DND-41 (cell line): ENCODE measurements around the gene NECAB3.

ENCODE experiments used
- ATAC-seq: fragments of 200-7000 bp; cut with Tn5 transposase; 3 replicates; pipeline ENCODE4 v1.9.1; 2021; ENCODE audit warnings: low read depth; ENCODE audit not compliant: insufficient read depth
- DNase-seq: peaks from one replicate; pipeline ENCODE4 v3.0.0-alpha.2; 2020
- H2AFZ ChIP-seq: 2 replicates; pipeline ENCODE4 v1.6.0; 2012; ENCODE audit warnings: low read depth, low read length
- H3K27ac ChIP-seq: 2 replicates; pipeline ENCODE4 v1.5.1; 2012; ENCODE audit warnings: low read length, inconsistent platforms
- H3K27me3 ChIP-seq: fragments of 200-600 bp; sonication (generic); 2 replicates; pipeline ENCODE4 v1.6.0; 2012; ENCODE audit warnings: low read length, mild to moderate bottlenecking, inconsistent platforms; ENCODE audit not compliant: insufficient read depth, poor library complexity
- H3K36me3 ChIP-seq: 2 replicates; pipeline ENCODE4 v1.5.1; 2012; ENCODE audit warnings: low read length, inconsistent platforms; ENCODE audit not compliant: insufficient read depth
- H3K4me1 ChIP-seq: 2 replicates; pipeline ENCODE4 v1.5.1; 2012; ENCODE audit warnings: mild to moderate bottlenecking, low read length; ENCODE audit not compliant: insufficient read depth
- H3K4me2 ChIP-seq: 2 replicates; pipeline ENCODE4 v1.6.0; 2012; ENCODE audit warnings: mild to moderate bottlenecking, moderate library complexity, low read length, inconsistent platforms; ENCODE audit not compliant: insufficient read depth
- H3K4me3 ChIP-seq, 2 experiments: fragments of 200-600 bp in 1 of 2; shearing (Covaris generic) in 1 of 2; 2 replicates each; pipeline ENCODE4 v1.5.1; 2012 to 2016; ENCODE audit warnings: inconsistent platforms in 2 of 2, low read length in 2 of 2, mild to moderate bottlenecking in 2 of 2, low read depth in 1 of 2, moderate library complexity in 1 of 2
- H3K79me2 ChIP-seq: 2 replicates; pipeline ENCODE4 v1.6.0; 2012; ENCODE audit warnings: low read length, inconsistent platforms; ENCODE audit not compliant: insufficient read depth
- H3K9ac ChIP-seq: 2 replicates; pipeline ENCODE4 v1.6.0; 2012; ENCODE audit warnings: low read depth, mild to moderate bottlenecking, inconsistent platforms, low read length, moderate library complexity
- H3K9me3 ChIP-seq: 2 replicates; pipeline ENCODE4 v1.5.1; 2012; ENCODE audit warnings: low read length, moderate library complexity, mild to moderate bottlenecking, inconsistent platforms; ENCODE audit not compliant: insufficient read depth, severe bottlenecking
- H4K20me1 ChIP-seq: 2 replicates; pipeline ENCODE4 v1.6.0; 2012; ENCODE audit warnings: low read length; ENCODE audit not compliant: insufficient read depth
- EZH2 ChIP-seq: IDR thresholded peaks from 3 replicates; pipeline ENCODE4 v1.6.1; 2012; ENCODE audit warnings: borderline replicate concordance, low read depth, mild to moderate bottlenecking, moderate library complexity, low read length, inconsistent platforms; ENCODE audit not compliant: severe bottlenecking
- TF ChIP-seq, protein P1 (sequence below): IDR thresholded peaks from 2 replicates; pipeline ENCODE4 v1.5.1; 2012; ENCODE audit warnings: borderline replicate concordance, low read length, moderate library complexity, mild to moderate bottlenecking; ENCODE audit not compliant: poor library complexity, severe bottlenecking; ENCODE audit errors: extremely low read depth

The NECAB3 gene

DNA sequence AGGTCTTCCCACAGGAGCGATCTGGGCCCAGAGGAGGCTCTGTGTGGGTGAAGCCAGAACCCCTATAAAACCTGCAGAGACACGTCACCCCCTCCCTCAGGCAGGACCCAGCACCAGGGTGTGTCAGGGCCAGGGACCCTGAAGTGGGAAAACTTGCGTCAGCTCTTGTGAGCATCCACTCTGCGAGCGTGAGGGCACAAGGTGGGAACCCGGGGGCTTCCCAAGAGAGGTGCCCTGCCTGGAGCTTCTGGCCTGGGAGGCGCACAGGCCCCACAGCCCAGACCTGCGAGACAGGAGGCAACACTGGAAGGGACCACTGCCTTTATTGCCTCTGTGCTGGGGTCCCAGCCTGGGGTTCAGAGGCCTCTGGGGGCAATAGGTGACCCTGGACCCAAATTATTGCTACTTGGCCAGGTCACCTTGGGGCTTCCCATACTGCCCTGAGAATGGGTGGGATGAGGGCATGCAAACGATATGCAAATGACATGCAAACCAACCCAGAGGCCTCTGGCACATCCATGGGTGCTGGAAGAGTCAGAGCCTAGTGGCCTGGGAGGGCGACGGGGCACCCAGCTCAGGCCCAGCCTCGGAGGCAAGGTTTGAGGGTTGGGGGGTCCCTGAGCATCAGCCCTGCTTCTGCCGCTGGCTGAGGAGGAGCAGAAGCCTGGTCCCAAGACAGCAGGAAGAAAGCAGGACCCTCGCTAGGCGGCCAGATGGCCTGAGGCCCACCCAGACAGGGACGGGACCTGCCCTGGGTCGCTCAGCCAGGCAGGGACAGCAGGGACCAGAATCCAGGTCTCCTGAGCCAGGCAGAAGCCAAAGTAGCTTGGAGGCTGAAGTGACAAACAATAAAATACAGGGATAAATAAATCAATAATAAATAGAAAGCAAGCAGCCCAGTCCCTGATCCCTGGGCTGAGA lies 17.2 kb downstream of the NECAB3 start:
- peaks cover 3% of the 10 kb centered on the region; the same call in 1 of the 2 replicates for H3K36me3 ChIP-seq
- no peaks in the 10 kb centered on the region for H3K79me2 ChIP-seq
- H3K27ac ChIP-seq, result no peak overlapping the region
- no peak overlapping the region for H2AFZ ChIP-seq
- H3K4me2 ChIP-seq, result no peak overlapping the region
- H4K20me1 ChIP-seq, result no peaks in the 10 kb centered on the region
- no peaks in the 10 kb centered on the region for H3K27me3 ChIP-seq
- no peak overlapping the region for H3K4me3 ChIP-seq
- ATAC-seq (no peak), DNase-seq (no peak)
- H3K9ac ChIP-seq, result no peak overlapping the region
- no peaks in the 10 kb centered on the region for H3K9me3 ChIP-seq
- TF ChIP-seq EZH2, result no peak
- TF ChIP-seq, protein P1, sequence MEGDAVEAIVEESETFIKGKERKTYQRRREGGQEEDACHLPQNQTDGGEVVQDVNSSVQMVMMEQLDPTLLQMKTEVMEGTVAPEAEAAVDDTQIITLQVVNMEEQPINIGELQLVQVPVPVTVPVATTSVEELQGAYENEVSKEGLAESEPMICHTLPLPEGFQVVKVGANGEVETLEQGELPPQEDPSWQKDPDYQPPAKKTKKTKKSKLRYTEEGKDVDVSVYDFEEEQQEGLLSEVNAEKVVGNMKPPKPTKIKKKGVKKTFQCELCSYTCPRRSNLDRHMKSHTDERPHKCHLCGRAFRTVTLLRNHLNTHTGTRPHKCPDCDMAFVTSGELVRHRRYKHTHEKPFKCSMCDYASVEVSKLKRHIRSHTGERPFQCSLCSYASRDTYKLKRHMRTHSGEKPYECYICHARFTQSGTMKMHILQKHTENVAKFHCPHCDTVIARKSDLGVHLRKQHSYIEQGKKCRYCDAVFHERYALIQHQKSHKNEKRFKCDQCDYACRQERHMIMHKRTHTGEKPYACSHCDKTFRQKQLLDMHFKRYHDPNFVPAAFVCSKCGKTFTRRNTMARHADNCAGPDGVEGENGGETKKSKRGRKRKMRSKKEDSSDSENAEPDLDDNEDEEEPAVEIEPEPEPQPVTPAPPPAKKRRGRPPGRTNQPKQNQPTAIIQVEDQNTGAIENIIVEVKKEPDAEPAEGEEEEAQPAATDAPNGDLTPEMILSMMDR, result no peak
- no peaks in the 10 kb centered on the region for H3K4me1 ChIP-seq

DNA sequence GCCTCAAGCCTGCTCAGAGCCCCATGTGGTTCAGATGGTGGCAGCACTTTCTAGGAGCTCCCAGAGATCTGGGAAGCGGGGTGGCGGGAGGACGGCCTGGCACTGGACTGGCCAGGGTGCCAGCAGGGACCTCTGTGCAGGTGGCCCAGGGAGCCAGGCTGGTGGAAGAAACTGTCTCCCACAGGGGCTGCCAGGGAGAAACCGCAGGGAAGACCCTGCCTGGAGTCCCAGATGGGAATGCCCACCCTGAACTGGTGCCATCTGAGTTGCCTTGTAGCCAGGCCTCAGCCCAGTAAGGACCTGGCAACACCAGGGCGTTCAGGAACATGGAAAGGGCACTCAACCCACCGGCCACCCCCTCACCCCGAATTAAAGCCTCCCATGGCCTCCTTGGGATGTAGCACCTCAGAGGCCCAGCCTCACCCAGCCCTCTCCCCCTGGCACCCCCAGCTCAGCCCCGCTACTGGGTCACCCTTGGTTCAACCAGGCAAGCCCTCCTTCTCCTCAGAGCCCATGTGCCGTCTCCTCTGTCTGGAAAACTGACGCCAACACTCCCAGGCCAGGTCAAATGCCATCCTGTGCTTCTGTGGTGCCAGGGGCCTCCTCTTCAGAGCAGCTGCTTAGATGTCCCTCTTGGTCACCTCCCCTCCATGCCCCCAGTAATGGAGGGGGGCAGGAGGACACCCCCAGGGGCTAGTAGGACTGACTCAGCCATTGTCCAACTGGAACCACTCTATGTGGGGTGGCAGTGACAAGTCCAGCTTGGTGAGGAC lies 18.0 kb downstream of the NECAB3 start:
- Histone ChIP-seq H3K4me3 (no peak overlapping the region), H3K9me3 (no peaks in the 10 kb centered on the region), H3K79me2 (no peaks in the 10 kb centered on the region), H4K20me1 (no peaks in the 10 kb centered on the region), H3K27ac (no peak overlapping the region), H3K4me1 (no peaks in the 10 kb centered on the region), H3K9ac (no peak overlapping the region), H3K27me3 (no peaks in the 10 kb centered on the region), H3K36me3 (peaks cover 3% of the 10 kb centered on the region; the same call in 1 of the 2 replicates), H3K4me2 (no peak overlapping the region), H2AFZ (no peak overlapping the region)
- ATAC-seq, result no peak
- no peak for DNase-seq
- TF ChIP-seq, protein P1, result no peak
- TF ChIP-seq EZH2, result no peak

DNA sequence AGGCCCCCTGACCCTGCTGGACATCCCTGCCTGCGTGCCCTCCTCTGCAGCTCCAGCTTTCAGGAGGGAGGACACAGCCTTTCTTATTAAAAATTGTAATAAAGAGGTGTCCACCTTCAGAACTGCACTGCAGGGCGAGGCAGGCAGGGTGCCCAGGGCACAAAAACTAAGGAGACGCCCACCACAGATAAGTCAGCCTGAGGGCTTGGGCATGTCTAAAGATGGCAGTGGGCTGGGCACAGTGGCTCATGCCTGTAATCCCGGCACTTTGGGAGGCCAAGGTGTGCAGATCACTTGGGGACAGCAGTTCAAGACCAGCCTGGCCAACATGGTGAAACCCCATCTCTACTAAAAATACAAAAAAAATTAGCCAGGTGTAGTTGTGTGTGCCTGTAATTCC lies 19.1 kb downstream of the NECAB3 start:
- Histone ChIP-seq H2AFZ (no peak overlapping the region), H3K4me2 (no peak overlapping the region), H3K4me3 (no peak overlapping the region), H3K79me2 (no peaks in the 10 kb centered on the region), H3K9ac (no peak overlapping the region), H3K36me3 (peaks cover 3% of the 10 kb centered on the region; the same call in 1 of the 2 replicates), H3K4me1 (no peaks in the 10 kb centered on the region), H3K27me3 (no peaks in the 10 kb centered on the region), H4K20me1 (no peaks in the 10 kb centered on the region), H3K27ac (no peak overlapping the region), H3K9me3 (no peaks in the 10 kb centered on the region)
- no peak for ATAC-seq
- TF ChIP-seq, protein P1, result no peak
- TF ChIP-seq EZH2, result no peak
- DNase-seq, result no peak
